ENCODE measurements around the gene PBX4.

- TF ChIP-seq CTCF (IDR thresholded peaks at IDR 0.05; ENCODE audit: low read length) (no peak), EZH2 (IDR thresholded peaks at IDR 0.05; ENCODE audit: borderline replicate concordance, low read length) (no peak)
Observed at GRCh38 chr19:19548915-19549759, 69.3 kb downstream of the PBX4 start.

Data from OCI-LY1 (cell line).